CD4-positive, alpha-beta T cell treated with Interleukin-6 for 4 hours (primary cell): Measurements from ENCODE around the gene RTP1.

Experiments used
- DNase-seq: peaks from one replicate; pipeline ENCODE4 v3.0.0-alpha.2; 2020; ENCODE audit warnings: mixed read lengths

The RTP1 gene

GRCh38 chr3:187243933-187244524, 46.7 kb downstream of the RTP1 start:
- no peak for DNase-seq

DNA sequence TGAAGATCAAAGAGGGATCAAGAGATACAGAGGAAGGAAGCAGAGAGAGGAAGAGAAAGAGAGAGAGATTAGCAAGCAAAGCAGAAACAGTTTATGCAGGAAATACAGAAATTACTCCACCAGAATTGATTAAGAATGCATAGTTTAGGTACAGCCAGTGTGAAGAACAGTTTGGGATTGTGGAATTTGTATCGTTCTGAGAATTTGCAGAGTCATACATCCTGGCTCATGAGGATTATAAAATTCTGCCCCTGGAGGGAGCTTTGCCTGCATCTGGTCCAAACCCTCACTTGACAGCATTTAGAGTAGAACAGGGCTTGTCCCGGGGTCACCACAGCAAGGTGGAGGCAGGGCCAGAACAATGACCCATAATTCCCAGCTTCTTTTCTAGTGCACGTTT, 50.1 kb downstream of the RTP1 start:
- DNase-seq: no peak
